HepG2 (cell line): ENCODE results near the gene HSPA1B. TPM values are rescaled to one million over a fixed set of nuclear protein-coding genes. Genes with fewer than 3 reads are reported as not detected.

Experiments
- DNMT1 ChIP-seq: sonication (generic); formaldehyde crosslinking; IDR thresholded peaks from 2 replicates; pipeline ENCODE4 v1.5.1; 2020; ENCODE audit warnings: mild to moderate bottlenecking, missing genetic modification reagents
- EZH2 ChIP-seq: conservative IDR thresholded peaks from 2 replicates; pipeline ENCODE4 v1.6.1; 2012; ENCODE audit warnings: mild to moderate bottlenecking, low read depth, low read length, moderate library complexity
- GABPB1 ChIP-seq: IDR thresholded peaks from 2 replicates; pipeline ENCODE4 v1.6.1; 2016; ENCODE audit warnings: mild to moderate bottlenecking, missing genetic modification reagents, moderate library complexity, missing compliant biosample characterization
- GPN1 ChIP-seq: sonication (generic); formaldehyde crosslinking; IDR thresholded peaks from 2 replicates; pipeline ENCODE4 v1.5.1; 2020; ENCODE audit warnings: missing genetic modification reagents, borderline replicate concordance
- LCORL ChIP-seq, 2 experiments: fragments of 450-650 bp in 1 of 2; sonication (generic) in 1 of 2; formaldehyde crosslinking in 1 of 2; IDR thresholded peaks; 2 replicates each; pipeline versions ENCODE4 v1.5.0 to v1.6.1; 2017 to 2020; ENCODE audit warnings: antibody characterized with exemption in 1 of 2, missing genetic modification reagents in 1 of 2
- MAZ ChIP-seq, 2 experiments: sonication (generic) in 1 of 2; formaldehyde crosslinking in 1 of 2; IDR thresholded peaks; 2 replicates each; pipeline versions ENCODE4 v1.5.0 to v1.6.1; 2012 to 2020; ENCODE audit warnings: low read depth in 2 of 2, mild to moderate bottlenecking in 2 of 2, borderline replicate concordance in 1 of 2, improper control_type of control experiment in 1 of 2, low read length in 1 of 2, missing genetic modification reagents in 1 of 2, moderate library complexity in 1 of 2
- PHF20 ChIP-seq: sonication (generic); formaldehyde crosslinking; IDR thresholded peaks from 2 replicates; pipeline ENCODE4 v1.5.0; 2020; ENCODE audit warnings: mild to moderate bottlenecking, missing genetic modification reagents
- SRSF1 ChIP-seq: fragments of 200-400 bp; formaldehyde crosslinking; optimal IDR thresholded peaks from 2 replicates; pipeline ENCODE3; 2017; ENCODE audit warnings: mild to moderate bottlenecking, low read depth, low read length, moderate library complexity
- ZBTB20 ChIP-seq: sonication (generic); formaldehyde crosslinking; IDR thresholded peaks from 2 replicates; pipeline ENCODE4 v1.8.1; 2023; ENCODE audit warnings: missing genetic modification reagents, low read depth, mild to moderate bottlenecking, borderline replicate concordance
- ZBTB7B ChIP-seq: sonication (generic); formaldehyde crosslinking; IDR thresholded peaks from 2 replicates; pipeline ENCODE4 v1.4.0; 2020; ENCODE audit warnings: missing genetic modification reagents
- ZNF143 ChIP-seq: sonication (generic); formaldehyde crosslinking; IDR thresholded peaks from 2 replicates; pipeline ENCODE4 v1.4.0; 2020; ENCODE audit warnings: missing genetic modification reagents
- ZNF224 ChIP-seq: sonication (generic); formaldehyde crosslinking; IDR thresholded peaks from 2 replicates; pipeline ENCODE4 v1.5.0; 2020; ENCODE audit warnings: mild to moderate bottlenecking, missing genetic modification reagents
- ZNF234 ChIP-seq: sonication (generic); formaldehyde crosslinking; conservative IDR thresholded peaks from 2 replicates; pipeline ENCODE4 v1.5.1; 2020; ENCODE audit warnings: mild to moderate bottlenecking, missing genetic modification reagents
- ZNF3 ChIP-seq: IDR thresholded peaks from 2 replicates; pipeline ENCODE4 v1.7.0; 2017; ENCODE audit warnings: inconsistent platforms
- ZNF460 ChIP-seq: sonication (generic); formaldehyde crosslinking; IDR thresholded peaks from 2 replicates; pipeline ENCODE4 v1.5.1; 2020; ENCODE audit warnings: missing genetic modification reagents, mild to moderate bottlenecking, borderline replicate concordance
- ZNF556 ChIP-seq: sonication (generic); formaldehyde crosslinking; IDR thresholded peaks from 2 replicates; pipeline ENCODE4 v1.4.0; 2020; ENCODE audit warnings: mild to moderate bottlenecking, missing genetic modification reagents, borderline replicate concordance
- ZNF749 ChIP-seq: sonication (generic); formaldehyde crosslinking; IDR thresholded peaks from 2 replicates; pipeline ENCODE4 v1.8.0; 2022; ENCODE audit warnings: mild to moderate bottlenecking, missing genetic modification reagents, moderate library complexity, borderline replicate concordance
- polyA plus RNA-seq, 8 experiments: library from polyadenylated mRNA; depleted of rRNA in 3 of 8; stranded (reverse) in 7 of 8; unstranded in 1 of 8; fragments of >200 nt; fragmentation: Illumina TruSeq in 4 of 8; extraction: Trizol in 4 of 8; gene quantifications; 2 replicates each; pipeline versions ENCODE4 v1.2.1 to v1.2.3, GENCODE V29; 2011 to 2016; ENCODE audit warnings: low read depth in 4 of 8, missing spikeins in 1 of 8, mixed read lengths in 1 of 8; ENCODE audit not compliant: insufficient read depth in 1 of 8
- total RNA-seq, 5 experiments: library from RNA; depleted of rRNA; stranded (reverse); fragments of >200 nt; fragmentation: Illumina TruSeq; extraction: Trizol; gene quantifications; 2 replicates each; pipeline ENCODE4 v1.2.3, GENCODE V29; 2016; ENCODE audit warnings: low read depth in 1 of 5
- TF ChIP-seq, protein P1 (sequence below): sonication (generic); formaldehyde crosslinking; IDR thresholded peaks from 2 replicates; pipeline ENCODE4 v1.5.1; 2020; ENCODE audit warnings: mild to moderate bottlenecking, missing genetic modification reagents, borderline replicate concordance
- TF ChIP-seq, protein P2 (sequence below): sonication (generic); formaldehyde crosslinking; IDR thresholded peaks from 2 replicates; pipeline ENCODE4 v1.8.1; 2022; ENCODE audit warnings: mild to moderate bottlenecking, missing genetic modification reagents
- TF ChIP-seq, protein P3 (sequence below): sonication (generic); formaldehyde crosslinking; conservative IDR thresholded peaks from 2 replicates; pipeline ENCODE4 v1.4.0; 2020; ENCODE audit warnings: missing genetic modification reagents
- TF ChIP-seq, protein P4 (sequence below): sonication (generic); formaldehyde crosslinking; IDR thresholded peaks from 2 replicates; pipeline ENCODE4 v1.5.1; 2020; ENCODE audit warnings: mild to moderate bottlenecking, moderate library complexity, missing genetic modification reagents

HSPA1B gene
- total and polyA plus RNA-seq, 2 of the 13 experiments (the other 11 are each of a cell fraction or from before 2014, with no cell fraction given) = 26.0 to 186 TPM

DNA sequence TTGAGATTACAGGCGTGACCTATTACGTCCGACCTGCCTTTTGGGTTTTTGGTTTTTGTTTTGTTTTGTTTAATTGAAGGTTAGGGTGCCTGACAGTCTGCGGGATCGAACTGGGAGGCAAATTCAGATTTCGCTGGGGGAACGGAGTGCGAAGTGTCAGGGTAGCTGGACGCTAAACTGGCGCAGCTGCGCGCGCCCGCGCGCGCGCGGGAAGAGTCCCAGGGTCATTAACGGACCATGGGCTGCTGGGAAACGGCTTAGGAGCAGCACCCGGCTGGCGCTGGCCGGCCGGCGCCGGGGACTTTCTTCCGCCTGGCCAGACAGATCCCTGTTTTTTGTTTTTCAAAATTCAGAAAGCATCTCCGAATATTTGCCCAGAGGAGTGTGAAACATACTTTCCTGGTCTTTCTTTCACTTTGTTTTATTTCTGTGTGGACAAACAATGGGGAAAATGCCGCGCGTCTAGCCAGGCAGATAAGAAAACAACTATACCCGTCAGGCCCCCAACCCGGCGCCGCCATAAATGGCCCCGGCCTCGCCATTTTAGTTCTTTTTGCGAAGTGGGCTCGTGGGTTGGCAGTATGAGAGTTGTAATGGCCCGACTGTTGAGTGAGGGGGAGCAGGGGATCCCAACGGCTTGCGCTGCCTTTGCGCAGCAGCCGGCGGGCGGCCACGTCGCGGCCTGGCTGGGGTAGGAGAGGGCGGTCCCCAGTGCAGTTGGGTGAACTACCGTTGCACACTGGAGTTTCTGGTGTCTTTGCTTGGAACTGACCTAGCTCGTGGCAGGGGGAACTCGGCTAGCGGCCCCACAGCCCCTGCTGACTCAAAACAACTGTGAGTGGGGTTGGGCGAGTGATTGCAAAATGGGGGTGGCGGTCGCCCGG, 7.1 kb downstream of the HSPA1B start (continued):
- TF ChIP-seq, protein P1, sequence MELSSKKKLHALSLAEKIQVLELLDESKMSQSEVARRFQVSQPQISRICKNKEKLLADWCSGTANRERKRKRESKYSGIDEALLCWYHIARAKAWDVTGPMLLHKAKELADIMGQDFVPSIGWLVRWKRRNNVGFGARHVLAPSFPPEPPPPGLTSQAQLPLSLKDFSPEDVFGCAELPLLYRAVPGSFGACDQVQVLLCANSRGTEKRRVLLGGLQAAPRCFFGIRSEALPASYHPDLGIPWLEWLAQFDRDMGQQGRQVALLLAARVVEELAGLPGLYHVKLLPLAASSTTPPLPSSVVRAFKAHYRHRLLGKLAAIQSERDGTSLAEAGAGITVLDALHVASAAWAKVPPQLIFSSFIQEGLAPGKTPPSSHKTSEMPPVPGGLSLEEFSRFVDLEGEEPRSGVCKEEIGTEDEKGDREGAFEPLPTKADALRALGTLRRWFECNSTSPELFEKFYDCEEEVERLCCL (CRISPR knock-in tag) = peak; percentile 73
- 0 out of 2 replicates have a peak, but pooled peaks have one; percentile 39 for TF ChIP-seq ZNF224 (CRISPR knock-in tag)
- peak; percentile 77 for TF ChIP-seq PHF20 (CRISPR knock-in tag)
- TF ChIP-seq ZBTB7B (CRISPR knock-in tag) = peak; percentile 47; the same call in 1 of the 2 replicates
- TF ChIP-seq, protein P2, sequence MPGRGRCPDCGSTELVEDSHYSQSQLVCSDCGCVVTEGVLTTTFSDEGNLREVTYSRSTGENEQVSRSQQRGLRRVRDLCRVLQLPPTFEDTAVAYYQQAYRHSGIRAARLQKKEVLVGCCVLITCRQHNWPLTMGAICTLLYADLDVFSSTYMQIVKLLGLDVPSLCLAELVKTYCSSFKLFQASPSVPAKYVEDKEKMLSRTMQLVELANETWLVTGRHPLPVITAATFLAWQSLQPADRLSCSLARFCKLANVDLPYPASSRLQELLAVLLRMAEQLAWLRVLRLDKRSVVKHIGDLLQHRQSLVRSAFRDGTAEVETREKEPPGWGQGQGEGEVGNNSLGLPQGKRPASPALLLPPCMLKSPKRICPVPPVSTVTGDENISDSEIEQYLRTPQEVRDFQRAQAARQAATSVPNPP (CRISPR knock-in tag) = no peak; the same call in 1 of the 2 replicates
- 0 out of 2 replicates have a peak, but pooled peaks have one; percentile 42 for TF ChIP-seq ZNF749 (CRISPR knock-in tag)
- peak; percentile 54; the same call in 1 of the 2 replicates for TF ChIP-seq ZNF556 (CRISPR knock-in tag)
- peak; percentile 98 for TF ChIP-seq SRSF1
- no peak for TF ChIP-seq ZNF460 (CRISPR knock-in tag)
- TF ChIP-seq ZNF234 (CRISPR knock-in tag) = peak; percentile 73
- peak; percentile 89 for TF ChIP-seq ZNF143 (CRISPR knock-in tag)
- TF ChIP-seq ZNF3 (CRISPR knock-in tag) = no peak; the same call in 1 of the 2 replicates
- TF ChIP-seq, protein P3, sequence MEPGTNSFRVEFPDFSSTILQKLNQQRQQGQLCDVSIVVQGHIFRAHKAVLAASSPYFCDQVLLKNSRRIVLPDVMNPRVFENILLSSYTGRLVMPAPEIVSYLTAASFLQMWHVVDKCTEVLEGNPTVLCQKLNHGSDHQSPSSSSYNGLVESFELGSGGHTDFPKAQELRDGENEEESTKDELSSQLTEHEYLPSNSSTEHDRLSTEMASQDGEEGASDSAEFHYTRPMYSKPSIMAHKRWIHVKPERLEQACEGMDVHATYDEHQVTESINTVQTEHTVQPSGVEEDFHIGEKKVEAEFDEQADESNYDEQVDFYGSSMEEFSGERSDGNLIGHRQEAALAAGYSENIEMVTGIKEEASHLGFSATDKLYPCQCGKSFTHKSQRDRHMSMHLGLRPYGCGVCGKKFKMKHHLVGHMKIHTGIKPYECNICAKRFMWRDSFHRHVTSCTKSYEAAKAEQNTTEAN (CRISPR knock-in tag) = peak; percentile 78
- 0 out of 2 replicates have a peak, but pooled peaks have one; percentile 4 for TF ChIP-seq MAZ (IDR thresholded peaks at IDR 0.05; ENCODE audit: borderline replicate concordance, low read depth, low read length)
- TF ChIP-seq MAZ (CRISPR knock-in tag; IDR thresholded peaks at IDR 0.05; ENCODE audit: low read depth) = peak; percentile 70
- 0 out of 2 replicates have a peak, but pooled peaks have one; percentile 87 for TF ChIP-seq GPN1 (CRISPR knock-in tag)
- peak; percentile 72 for TF ChIP-seq GABPB1 (CRISPR knock-in tag)
- peak; percentile 79; the same call in 1 of the 2 replicates for TF ChIP-seq LCORL (IDR thresholded peaks at IDR 0.05)
- peak; percentile 30; the same call in 1 of the 2 replicates for TF ChIP-seq LCORL (CRISPR knock-in tag; IDR thresholded peaks at IDR 0.05)
- TF ChIP-seq ZBTB20 (CRISPR knock-in tag) = no peak; the same call in 1 of the 2 replicates
- TF ChIP-seq, protein P4, sequence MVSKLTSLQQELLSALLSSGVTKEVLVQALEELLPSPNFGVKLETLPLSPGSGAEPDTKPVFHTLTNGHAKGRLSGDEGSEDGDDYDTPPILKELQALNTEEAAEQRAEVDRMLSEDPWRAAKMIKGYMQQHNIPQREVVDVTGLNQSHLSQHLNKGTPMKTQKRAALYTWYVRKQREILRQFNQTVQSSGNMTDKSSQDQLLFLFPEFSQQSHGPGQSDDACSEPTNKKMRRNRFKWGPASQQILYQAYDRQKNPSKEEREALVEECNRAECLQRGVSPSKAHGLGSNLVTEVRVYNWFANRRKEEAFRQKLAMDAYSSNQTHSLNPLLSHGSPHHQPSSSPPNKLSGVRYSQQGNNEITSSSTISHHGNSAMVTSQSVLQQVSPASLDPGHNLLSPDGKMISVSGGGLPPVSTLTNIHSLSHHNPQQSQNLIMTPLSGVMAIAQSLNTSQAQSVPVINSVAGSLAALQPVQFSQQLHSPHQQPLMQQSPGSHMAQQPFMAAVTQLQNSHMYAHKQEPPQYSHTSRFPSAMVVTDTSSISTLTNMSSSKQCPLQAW (CRISPR knock-in tag) = peak; percentile 63
- no peak for TF ChIP-seq EZH2
- no peak; the same call in 1 of the 2 replicates for TF ChIP-seq DNMT1
